ENCODE data around the gene FAN1.
A peak's percentile ranks its signal among the peaks of the same experiment; 100 is the strongest.

FAN1 gene

GRCh38 chr15:30962079-30962478 lies 58.4 kb downstream of the FAN1 start:
- no peak for DNase-seq

GRCh38 chr15:30962659-30963058 lies 58.9 kb downstream of the FAN1 start:
- DNase-seq, result no peak

- DNase-seq, result no peak
Measured at GRCh38 chr15:30963681-30964080, 60.0 kb downstream of the FAN1 start.

- DNase-seq, result no peak
Measured at GRCh38 chr15:30969724-30970123, 66.0 kb downstream of the FAN1 start.

GRCh38 chr15:30973379-30973778 lies 69.7 kb downstream of the FAN1 start:
- no peak for DNase-seq

GRCh38 chr15:30974112-30974511 lies 70.4 kb downstream of the FAN1 start:
- no peak for DNase-seq

- peak; percentile 93 for DNase-seq
Measured at GRCh38 chr15:30978328-30978727, 74.6 kb downstream of the FAN1 start.

GRCh38 chr15:30979457-30979856 lies 75.7 kb downstream of the FAN1 start:
- no peak for DNase-seq

GRCh38 chr15:30984118-30984517 lies 80.4 kb downstream of the FAN1 start:
- no peak for DNase-seq

- no peak for DNase-seq
Measured at GRCh38 chr15:30984542-30984941, 80.8 kb downstream of the FAN1 start.

- DNase-seq, result no peak
Measured at GRCh38 chr15:30985081-30985531, 81.4 kb downstream of the FAN1 start.

GRCh38 chr15:30990036-30990435 lies 86.3 kb downstream of the FAN1 start:
- DNase-seq, result peak; percentile 43

GRCh38 chr15:30990446-30991254 lies 86.9 kb downstream of the FAN1 start:
- DNase-seq, result peak; percentile 10

- DNase-seq, result peak; percentile 77
Measured at GRCh38 chr15:30991255-30992235, 87.8 kb downstream of the FAN1 start, which contains the start of gene MTMR10. TSS of gene MTMR10 (minus strand) at chr15:30991628. CDS start at chr15:30991506, 122 bp downstream.

- no peak for DNase-seq
Measured at GRCh38 chr15:30992249-30992864, 88.6 kb downstream of the FAN1 start.
